ENCODE data around the gene TREM1.
"Not testable (repeated sequence)": the region's sequence is repeated elsewhere in the genome, so short reads cannot be mapped to it uniquely, and the experiment has no call there.

Gene TREM1

GRCh38 chr6:41266541-41266940, 19.9 kb downstream of the TREM1 start:
- DNase-seq, result no peak
- intact Hi-C loops (cut with DNase I), result no loop called here

DNA sequence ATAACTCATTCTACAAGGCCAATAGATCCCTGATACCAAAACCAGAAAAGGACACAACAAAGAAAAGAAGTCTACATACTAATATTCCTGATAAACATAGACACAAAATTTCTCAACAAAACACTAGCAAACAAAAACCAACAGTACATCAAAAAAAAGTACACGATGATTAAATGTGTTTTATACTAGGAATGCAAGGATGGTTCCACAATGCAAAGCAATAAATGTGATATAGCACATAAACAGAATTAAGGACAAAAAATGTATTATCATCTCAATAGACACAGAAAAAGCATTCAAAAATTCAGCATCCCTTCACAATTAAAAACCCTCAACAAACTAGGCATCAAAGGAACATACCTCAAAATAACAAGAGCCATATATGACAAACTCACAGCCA, 23.2 kb downstream of the TREM1 start:
- intact Hi-C loops (cut with DNase I), result no loop called here
- DNase-seq, result no peak

DNA sequence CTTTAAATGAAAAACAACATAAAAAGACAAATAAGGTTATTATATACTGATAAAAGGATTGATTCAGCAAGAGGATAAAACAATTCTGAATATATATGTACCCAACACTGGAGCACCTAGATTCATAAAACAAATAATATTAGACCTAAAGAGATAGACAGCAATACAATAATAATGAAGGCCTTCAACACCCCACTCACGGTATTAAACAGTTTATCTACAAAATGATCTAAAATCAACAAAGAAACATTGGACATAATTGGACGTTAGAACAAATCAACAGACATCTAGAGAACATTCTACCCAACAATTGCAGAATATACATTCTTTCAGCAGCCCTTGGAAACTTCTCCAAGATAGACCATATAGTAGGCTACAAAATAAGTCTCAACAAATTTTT, 24.1 kb downstream of the TREM1 start:
- intact Hi-C loops (cut with DNase I), result no loop called here
- no peak for DNase-seq

DNA sequence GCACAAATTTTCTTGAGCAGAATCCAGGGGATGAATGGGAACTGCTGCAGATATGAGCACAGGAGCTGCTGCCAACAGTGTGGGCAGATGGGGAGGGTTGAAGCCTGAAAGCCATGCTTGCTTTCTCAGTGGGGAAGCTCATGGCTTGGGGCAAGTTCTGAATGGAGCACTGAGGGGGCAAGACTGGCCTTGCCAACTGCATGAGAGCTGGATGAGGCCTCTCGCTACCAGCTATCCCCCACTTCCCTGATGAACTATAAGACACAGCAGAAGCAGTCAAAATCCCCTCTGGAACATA, 28.3 kb downstream of the TREM1 start:
- DNase-seq, result no peak
- intact Hi-C loops (cut with DNase I), result no loop called here

DNA sequence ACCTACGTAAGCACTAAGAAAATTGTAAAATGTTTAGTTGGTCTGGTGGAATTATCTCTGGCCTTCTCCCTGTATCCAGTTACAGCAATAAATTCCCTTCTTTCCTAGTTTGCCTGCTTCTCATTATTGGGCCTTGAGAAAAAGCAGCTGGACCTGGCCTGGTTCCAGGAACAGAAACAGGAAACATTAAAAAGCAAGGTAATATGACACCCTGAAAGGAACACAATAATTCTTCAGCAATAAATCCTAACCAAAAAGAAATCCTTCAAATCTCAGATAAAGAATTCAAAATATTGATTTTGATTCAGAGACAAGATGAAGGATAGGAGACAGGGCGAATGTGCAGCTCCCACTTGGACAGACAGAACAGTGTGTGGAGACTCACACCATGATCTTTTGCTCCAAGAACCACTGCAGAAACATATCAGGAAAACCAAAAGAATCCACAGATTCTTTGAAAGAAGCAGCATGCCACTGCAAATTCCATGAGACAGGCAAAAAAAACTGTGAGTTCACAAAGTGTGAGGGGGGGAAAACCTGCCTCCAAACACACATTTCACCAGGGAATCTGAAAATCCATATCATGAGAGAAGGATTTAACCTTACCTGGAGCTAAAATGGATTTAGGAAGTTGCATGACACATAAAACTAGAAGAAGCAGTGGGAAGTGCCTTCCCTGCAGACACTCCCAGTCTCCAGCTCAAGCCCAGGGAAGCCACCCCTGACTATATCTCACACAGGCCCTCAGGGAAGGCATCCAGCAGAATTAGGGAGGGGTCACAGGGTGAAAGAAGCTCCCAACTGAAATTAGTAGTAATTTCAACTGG, 28.9 kb downstream of the TREM1 start:
- intact Hi-C loops (cut with DNase I), result no loop called here

DNA sequence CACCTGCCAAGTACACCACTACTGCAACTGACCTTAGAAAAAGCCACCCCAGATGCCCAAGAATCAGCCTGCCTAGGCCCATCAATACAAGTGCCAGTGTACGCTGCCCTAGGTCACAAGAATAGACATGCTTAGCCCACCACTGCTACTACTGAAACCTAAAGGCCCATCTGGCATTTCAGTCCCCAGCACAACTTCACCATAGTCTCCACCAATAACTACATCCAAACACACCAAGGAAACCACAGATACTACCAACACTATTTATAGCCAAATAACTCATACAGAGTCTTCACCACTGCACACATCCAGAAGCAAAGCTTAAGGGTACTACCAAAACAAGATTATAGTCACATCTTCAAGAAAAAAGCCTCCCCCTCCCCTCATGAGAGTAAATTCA, 30.1 kb downstream of the TREM1 start:
- intact Hi-C loops (cut with DNase I), result no loop called here
- DNase-seq, result no peak

More for the DNA sequence above, 28.9 kb downstream of the TREM1 start:
- DNase-seq, result no peak

DNA sequence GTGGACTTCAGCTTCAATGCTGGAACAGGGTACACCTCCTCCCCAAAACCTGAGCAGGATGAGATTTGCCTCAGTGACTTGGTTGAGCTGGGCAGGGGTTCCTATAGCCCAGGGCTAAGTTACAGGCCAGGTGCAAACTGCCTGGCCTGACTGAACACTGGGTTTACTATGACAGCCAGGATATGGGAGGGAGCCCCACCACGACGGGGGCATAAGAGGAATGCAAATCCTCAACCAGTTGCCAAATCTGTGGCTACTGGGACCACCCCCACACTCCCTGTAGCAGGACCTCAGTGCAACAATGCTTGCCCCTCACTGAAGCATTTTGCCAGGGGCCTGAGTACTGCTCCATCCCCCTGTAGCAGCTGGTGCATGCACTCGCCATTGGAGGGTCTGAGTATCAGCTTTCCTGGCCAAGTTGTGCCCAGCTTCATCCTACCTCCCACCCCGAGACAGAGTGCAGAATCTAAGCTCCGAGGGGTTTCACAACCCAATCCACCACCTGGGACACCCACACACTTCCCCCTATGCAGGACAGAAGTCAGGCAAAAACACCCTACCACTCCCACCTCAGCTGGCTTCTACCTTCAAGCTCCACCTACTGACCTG, 30.7 kb downstream of the TREM1 start:
- no peak for DNase-seq
- intact Hi-C loops (cut with DNase I), result no loop called here

- intact Hi-C loops (cut with DNase I), result no loop called here
- DNase-seq, result no peak
These were observed 31.4 kb downstream of the TREM1 start for GRCh38 chr6:41255110-41255509.

GRCh38 chr6:41252401-41253169, 33.9 kb downstream of the TREM1 start:
- no peak for DNase-seq
- intact Hi-C loops (cut with DNase I), result no loop called here

DNA sequence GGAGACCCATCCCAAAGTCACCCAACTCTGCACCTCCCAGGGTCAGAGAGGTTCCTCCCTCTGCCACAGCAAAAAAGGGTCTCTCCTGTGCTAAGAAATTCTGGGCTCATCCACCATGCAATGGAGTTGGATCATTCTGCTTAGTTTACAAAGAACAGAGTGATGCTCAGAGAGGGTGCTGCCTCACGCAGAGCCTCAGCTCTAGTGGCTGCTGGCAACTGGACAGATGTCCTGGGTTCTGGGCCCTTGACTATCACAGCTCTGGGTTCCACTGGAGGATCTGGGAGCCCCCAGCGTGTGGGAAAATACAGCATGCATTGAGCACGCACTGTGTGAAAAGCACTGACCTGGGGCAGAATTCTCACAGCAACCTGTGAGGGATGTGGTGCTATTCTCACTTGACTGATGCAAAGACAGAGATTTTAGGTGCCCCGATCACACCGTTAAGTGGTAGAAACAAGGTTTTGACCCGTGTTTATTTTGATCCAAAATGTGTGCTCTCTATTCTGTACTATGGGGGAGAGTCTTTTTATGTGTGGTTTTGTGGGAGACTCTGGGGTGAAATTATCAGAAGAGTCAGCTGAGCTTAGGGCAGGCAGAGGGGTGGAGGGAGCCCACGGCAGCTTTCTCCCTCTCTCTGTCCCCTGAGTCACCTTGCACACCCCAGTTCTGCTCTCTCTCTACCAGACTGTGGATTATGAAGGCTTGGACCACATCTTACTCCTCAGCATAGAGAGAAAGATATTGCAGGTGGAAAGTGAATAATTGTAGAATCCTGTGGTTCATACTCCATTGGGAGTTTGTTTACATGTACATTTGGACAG, 38.4 kb downstream of the TREM1 start:
- no peak for DNase-seq
- intact Hi-C loops (cut with DNase I), result no loop called here

GRCh38 chr6:41247288-41247865, 39.1 kb downstream of the TREM1 start:
- intact Hi-C loops (cut with DNase I), result no loop called here

GRCh38 chr6:41246529-41246928, 40.0 kb downstream of the TREM1 start:
- intact Hi-C loops (cut with DNase I); DNase-seq: not testable (repeated sequence)

More at GRCh38 chr6:41247288-41247865, 39.1 kb downstream of the TREM1 start:
- DNase-seq, result no peak

DNA sequence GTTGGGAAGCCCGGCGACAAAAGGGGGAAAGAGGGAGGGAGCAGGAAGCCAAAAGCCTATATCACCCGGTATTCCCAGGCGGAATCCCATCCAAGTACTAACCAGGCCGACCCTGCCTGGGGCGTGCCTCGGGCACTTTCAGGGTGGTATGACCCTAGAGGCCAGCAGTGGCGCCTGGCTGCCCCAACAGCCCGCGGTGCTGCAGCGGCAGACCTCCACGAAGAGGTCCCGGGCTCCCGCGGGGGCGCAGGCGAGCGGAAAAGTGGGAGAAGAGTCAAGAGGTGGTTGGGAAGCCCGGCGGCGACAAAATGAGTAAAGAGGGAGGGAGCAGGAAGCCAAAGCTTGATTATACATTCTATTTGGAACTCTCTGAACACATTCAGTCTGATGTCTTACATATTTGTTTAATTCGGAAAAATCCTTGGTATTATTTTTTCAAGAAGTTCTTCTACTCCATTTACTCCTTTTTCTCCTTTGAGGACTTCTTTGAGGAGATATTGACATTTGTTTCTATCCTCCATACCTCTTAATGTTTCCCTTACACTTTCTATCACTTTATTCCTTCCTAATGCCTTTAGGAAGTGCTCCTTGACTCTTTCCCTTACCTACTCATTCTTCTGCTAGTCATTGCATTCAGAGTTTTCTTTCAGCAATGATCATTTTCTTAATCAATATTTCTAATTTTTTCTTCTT, 46.9 kb downstream of the TREM1 start:
- intact Hi-C loops (cut with DNase I), result no loop called here
- peak in 1 of 10 donors; percentile 83 for DNase-seq

DNA sequence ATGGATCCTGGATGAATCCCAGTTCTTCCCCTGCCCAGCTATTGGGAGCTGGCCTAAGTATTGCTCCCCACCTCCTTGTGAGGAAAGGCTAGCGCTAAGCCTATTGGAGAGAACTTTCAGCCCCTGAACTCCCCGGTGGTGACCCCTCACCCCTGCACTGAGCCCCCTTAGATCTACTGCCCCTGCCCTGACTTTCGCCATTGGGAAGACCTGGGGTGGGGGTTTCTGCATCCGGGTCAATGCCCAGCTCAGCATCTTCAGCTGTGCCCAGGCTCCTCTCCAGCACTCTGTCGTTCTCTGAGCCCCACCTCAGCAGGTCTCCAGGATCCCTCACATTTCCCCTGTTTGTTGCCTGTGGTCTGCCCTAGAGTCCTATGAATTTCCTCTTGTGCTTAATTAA, 49.4 kb downstream of the TREM1 start:
- DNase-seq, result no peak
- intact Hi-C loops (cut with DNase I), result no loop called here

GRCh38 chr6:41236276-41236675, 50.2 kb downstream of the TREM1 start:
- intact Hi-C loops (cut with DNase I), result no loop called here
- no peak for DNase-seq

- no peak for DNase-seq
- intact Hi-C loops (cut with DNase I), result no loop called here
These were observed 53.8 kb downstream of the TREM1 start for GRCh38 chr6:41232667-41233066.

DNA sequence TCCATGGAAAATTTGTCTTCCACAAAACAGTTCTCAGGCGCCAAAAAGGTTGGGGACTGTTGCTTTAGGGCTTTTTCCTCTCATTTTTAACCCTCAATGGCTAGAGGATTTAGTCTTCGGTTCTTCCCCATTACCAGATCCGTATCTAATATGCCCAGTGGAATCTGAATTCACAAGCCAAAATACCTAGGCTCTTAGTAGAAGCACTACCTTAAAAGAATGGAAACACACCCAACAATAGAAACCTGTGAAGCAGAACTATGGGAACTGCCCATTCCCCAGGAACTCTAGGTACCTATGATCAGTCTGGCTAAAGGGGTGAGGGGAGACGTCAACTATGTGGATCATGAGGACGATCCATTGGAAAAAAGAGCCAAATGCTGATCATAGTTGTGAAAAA, 55.2 kb downstream of the TREM1 start:
- DNase-seq, result no peak
- intact Hi-C loops (cut with DNase I), result no loop called here

DNA sequence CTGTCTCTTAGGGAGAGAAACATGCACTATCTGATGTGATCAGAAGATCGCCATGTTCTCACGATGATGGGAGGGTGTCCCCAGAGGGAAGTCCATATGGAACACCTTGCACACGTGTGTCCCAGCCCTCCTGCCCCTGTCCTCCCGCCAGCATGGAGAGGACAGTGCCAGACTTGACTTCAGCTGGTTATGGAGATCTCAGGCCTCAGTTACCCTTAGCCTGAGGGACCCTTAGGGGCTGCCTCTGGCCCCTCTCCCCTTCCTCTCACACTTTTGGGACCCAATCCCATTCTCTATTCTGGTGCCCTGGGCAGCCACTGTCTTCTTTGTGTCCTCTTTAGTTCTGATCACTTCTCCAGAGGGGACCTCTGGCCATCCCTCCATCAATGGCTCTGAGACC, 56.8 kb downstream of the TREM1 start:
- no peak for DNase-seq
- intact Hi-C loops (cut with DNase I), result no loop called here

DNA sequence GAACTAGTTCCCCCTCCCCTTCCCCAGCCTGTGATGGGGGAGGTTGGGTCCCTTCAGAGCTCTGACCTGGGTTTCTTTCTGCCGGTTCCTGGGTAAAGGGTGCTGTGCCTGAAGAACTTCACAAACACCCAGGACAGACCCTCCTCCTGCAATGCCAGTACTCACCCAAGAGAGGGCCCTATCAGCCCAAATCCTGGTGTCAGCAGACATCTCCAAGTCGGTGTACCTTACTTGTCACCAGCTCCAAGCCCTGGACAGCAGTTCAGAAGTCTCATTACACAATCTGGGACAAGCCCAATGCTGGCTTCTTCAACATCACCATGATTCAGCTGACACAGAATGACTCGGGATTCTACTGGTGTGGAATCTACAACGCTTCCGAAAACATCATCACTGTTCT, 57.9 kb downstream of the TREM1 start:
- intact Hi-C loops (cut with DNase I), result no loop called here
- DNase-seq, result no peak

- intact Hi-C loops (cut with DNase I), result no loop called here
- no peak for DNase-seq
These were observed 58.4 kb downstream of the TREM1 start, which contains the start of gene TREML4 for GRCh38 chr6:41228096-41228495. TSS of gene TREML4 (plus strand) at chr6:41228349. CDS start at chr6:41228428, 79 bp downstream.
